Right lobe of liver (tissue), 6 donors: ENCODE results near the gene FHIT. TPM values are rescaled to one million over a fixed set of nuclear protein-coding genes. Genes with fewer than 3 reads are reported as not detected.

Source experiments
- ATAC-seq, 4 donors: fragments of 200-7000 bp; cut with Tn5 transposase; one replicate each; pipeline ENCODE4 v1.9.1; 2020; ENCODE audit warnings: mild to moderate bottlenecking in 4 of 4, moderate library complexity in 4 of 4
- DNase-seq, 3 donors: peaks; one replicate each; pipeline ENCODE4 v3.0.0-alpha.2; 2020
- H3K27ac ChIP-seq, 3 donors: fragments of 200-600 bp; one replicate each; pipeline ENCODE4 v1.8.0; 2022
- H3K27me3 ChIP-seq, 2 donors: fragments of 200-600 bp; one replicate each; pipeline ENCODE4 v1.8.0; 2022
- H3K36me3 ChIP-seq, 4 donors: fragments of 200-600 bp; sonication (generic) in 1 of 4; one replicate each; pipeline versions ENCODE4 v1.5.1 to v1.8.0; 2017 to 2022; ENCODE audit warnings: control low read depth in 1 of 4
- H3K4me1 ChIP-seq, 4 donors: fragments of 200-600 bp; sonication (generic) in 1 of 4; one replicate each; pipeline versions ENCODE4 v1.5.1 to v1.8.0; 2017 to 2022; ENCODE audit warnings: control low read depth in 1 of 4
- H3K4me3 ChIP-seq, 3 donors: fragments of 200-600 bp; one replicate each; pipeline ENCODE4 v1.8.0; 2022
- H3K9me3 ChIP-seq, 4 donors: fragments of 200-600 bp; sonication (generic) in 1 of 4; one replicate each; pipeline versions ENCODE4 v1.5.1 to v1.8.0; 2017 to 2022; ENCODE audit warnings: control low read depth in 1 of 4
- POLR2A ChIP-seq: fragments of 450-650 bp; IDR thresholded peaks from one replicate; pipeline ENCODE4 v1.6.1; 2017; ENCODE audit warnings: antibody characterized with exemption, mild to moderate bottlenecking
- WGBS: methylation state at CpG from one replicate; pipeline ENCODE4 v1.1.6; 2018; ENCODE audit warnings: low coverage, low lambda C conversion rate; ENCODE audit not compliant: insufficient coverage; ENCODE audit errors: missing lambda C conversion rate; 5-methylcytosine and 5-hydroxymethylcytosine counted together
- intact Hi-C, 2 donors: fragments of 100-400 bp; cut with DNase I; formaldehyde crosslinking; loops; one replicate each; pipeline versions ENCODE4 v1.11.2 to v1.14.1; 2022
- total RNA-seq, 6 experiments: library from RNA; depleted of rRNA in 2 of 6; stranded (reverse); fragments of >200 nt in 2 of 6; fragmentation: NEBNext Ultra II Directional in 3 of 6; extraction: Animal tissue kit (Norgen Biotek cat#: 25700) in 3 of 6; gene quantifications; one replicate each; pipeline versions ENCODE4 v1.1.0 to v1.2.4, GENCODE V29; 2016 to 2023
- TF ChIP-seq, protein P1 (sequence below), 4 donors: fragments of 200-600 bp in 3 of 4; fragments of 450-650 bp in 1 of 4; IDR thresholded peaks; one replicate each; pipeline versions ENCODE4 v1.5.1 to v1.8.0; 2016 to 2022; ENCODE audit warnings: antibody characterized with exemption in 4 of 4, mild to moderate bottlenecking in 2 of 4
- donor health status: DM: no; HTN: yes; CAD: no.
- donor health status: DM: no; HTN: no; CAD: no.
- donor health status: DM: no; HTN: no; CAD: no.
- donor health status: DM: no; HTN: yes; CAD: no.
- donor health status: DM: no; HTN: yes; CAD: no.

Gene FHIT
- total RNA-seq, 6 experiments from 2014 or later: 6.6 to 11.2 (median 8.0) TPM

DNA sequence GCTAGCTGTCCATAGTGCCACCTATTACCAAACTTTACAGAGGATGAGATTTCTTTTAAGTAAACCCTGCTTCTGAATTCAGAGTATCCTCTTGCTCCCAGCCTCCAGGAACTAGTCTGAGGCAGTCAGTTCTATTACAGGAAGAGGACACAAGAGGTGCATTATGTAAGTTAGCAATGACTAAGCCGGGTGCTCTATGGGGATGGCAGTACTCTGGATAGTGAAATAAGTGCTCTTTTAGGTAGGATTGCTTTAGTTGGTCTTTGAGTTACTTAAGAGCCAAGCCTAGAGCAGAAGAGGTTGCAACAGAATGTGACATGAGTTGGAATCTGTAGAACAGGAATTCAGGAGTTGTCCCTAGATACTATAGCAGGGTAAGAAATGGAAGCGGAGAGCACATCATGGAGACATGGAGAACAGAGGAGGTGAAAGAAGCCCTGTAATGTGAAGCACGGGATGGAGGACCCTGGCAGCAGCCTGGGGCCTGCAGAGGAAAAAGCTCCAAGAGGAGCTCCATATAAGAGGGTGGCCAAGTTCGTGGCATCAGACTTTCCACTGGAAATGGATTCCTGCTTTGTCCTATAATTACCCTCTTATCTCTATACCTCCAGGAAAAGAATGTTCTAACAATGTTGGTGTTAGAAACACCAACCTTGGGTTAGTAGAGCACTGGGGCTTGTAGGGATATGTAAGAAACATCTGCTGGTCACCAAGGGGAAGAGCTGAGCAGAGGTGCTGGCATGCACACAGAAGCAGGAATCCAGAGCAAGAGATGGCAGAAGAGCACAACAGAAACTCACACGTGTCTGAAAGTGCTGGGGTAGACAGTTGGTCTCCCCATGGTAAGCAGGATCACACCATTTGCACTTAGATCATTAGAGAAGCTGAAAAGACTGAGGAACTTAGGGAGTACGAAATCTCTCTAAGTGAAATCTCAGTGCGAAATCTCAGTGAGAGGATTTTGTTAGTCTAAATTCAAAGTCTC lies 851.1 kb downstream of the FHIT start:
- TF ChIP-seq, protein P1, sequence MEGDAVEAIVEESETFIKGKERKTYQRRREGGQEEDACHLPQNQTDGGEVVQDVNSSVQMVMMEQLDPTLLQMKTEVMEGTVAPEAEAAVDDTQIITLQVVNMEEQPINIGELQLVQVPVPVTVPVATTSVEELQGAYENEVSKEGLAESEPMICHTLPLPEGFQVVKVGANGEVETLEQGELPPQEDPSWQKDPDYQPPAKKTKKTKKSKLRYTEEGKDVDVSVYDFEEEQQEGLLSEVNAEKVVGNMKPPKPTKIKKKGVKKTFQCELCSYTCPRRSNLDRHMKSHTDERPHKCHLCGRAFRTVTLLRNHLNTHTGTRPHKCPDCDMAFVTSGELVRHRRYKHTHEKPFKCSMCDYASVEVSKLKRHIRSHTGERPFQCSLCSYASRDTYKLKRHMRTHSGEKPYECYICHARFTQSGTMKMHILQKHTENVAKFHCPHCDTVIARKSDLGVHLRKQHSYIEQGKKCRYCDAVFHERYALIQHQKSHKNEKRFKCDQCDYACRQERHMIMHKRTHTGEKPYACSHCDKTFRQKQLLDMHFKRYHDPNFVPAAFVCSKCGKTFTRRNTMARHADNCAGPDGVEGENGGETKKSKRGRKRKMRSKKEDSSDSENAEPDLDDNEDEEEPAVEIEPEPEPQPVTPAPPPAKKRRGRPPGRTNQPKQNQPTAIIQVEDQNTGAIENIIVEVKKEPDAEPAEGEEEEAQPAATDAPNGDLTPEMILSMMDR (IDR thresholded peaks at IDR 0.05): no peak
- no peak for TF ChIP-seq POLR2A
- intact Hi-C loops: no loop called here
- peak in 1 of 4 donors; percentile 62 for ATAC-seq
- Histone ChIP-seq H3K36me3 (no peaks in the 10 kb centered on the region), H3K4me3 (no peak overlapping the region), H3K27ac (no peak overlapping the region), H3K4me1 (no peaks in the 10 kb centered on the region), H3K27me3 (no peaks in the 10 kb centered on the region), H3K9me3 (no peaks in the 10 kb centered on the region)
- DNase-seq: no peak
- 84% methylated on average over 6 of the region's 7 CpGs for WGBS

GRCh38 chr3:60399292-60399691 lies 852.0 kb downstream of the FHIT start:
- intact Hi-C loops: no loop called here
- H3K4me1 ChIP-seq: no peaks in the 10 kb centered on the region
- TF ChIP-seq POLR2A: no peak
- TF ChIP-seq, protein P1 (IDR thresholded peaks at IDR 0.05): no peak
- H3K27ac ChIP-seq: no peak overlapping the region
- whole genome bisulfite sequencing: 88% methylated on average over 3 of the region's 3 CpGs
- no peaks in the 10 kb centered on the region for H3K27me3 ChIP-seq
- H3K9me3 ChIP-seq: no peaks in the 10 kb centered on the region
- H3K36me3 ChIP-seq: no peaks in the 10 kb centered on the region
- ATAC-seq (no peak), DNase-seq (no peak)
- no peak overlapping the region for H3K4me3 ChIP-seq

DNA sequence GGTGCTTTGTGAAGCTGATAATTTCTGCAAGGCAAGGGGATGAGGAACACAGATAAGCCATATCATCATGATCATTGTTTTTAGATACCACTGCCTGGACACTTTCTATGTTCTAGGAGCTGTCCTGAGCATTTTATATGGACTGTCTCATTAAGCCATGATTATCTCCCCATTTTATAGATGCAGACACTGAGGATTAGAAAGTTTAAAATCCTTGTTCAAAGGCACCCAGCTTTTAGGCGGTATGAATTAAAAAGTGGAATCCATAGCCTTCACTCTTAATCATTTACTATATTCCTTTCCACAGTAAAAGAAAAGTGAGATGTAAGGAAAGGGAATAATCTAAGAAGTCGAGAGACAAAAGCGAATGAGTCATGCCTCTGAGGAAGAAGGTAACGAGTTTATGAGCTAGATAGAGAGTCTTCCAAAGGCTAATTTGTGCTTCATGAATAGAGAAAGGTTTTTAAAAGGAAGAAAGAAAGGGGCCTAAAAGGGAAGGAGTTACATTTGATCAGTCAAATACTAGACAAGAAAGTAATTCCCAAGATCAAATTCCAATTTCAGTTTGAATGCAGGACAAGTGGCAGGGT lies 856.0 kb downstream of the FHIT start:
- H3K4me1 ChIP-seq: no peaks in the 10 kb centered on the region
- 93% methylated on average over 4 of the region's 4 CpGs for WGBS
- DNase-seq: no peak
- no peak overlapping the region for H3K27ac ChIP-seq
- intact Hi-C loops: no loop called here
- no peaks in the 10 kb centered on the region for H3K36me3 ChIP-seq
- H3K27me3 ChIP-seq: no peaks in the 10 kb centered on the region
- TF ChIP-seq, protein P1 (IDR thresholded peaks at IDR 0.05): no peak
- TF ChIP-seq POLR2A: no peak
- no peak for ATAC-seq
- no peak overlapping the region for H3K4me3 ChIP-seq
- no peaks in the 10 kb centered on the region for H3K9me3 ChIP-seq

DNA sequence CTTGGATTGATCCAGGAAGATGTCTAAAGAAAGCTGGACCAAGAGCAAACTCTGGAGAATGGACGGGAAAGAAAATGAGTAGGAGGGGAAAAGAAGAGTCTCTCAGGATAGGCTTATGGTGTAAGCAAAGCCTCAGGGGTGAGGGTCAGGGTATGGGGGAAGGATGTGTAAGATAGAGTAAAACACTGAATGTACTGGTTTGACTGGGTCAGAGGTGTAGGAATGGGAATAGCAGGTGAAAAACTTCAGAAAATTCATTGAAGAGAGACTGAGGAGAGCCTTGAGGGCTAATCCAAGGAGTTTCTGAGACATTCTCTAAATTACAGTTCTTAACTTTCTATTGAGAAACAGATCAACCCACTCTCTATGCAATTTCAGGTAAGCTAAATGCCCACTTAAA lies 857.3 kb downstream of the FHIT start:
- Histone ChIP-seq H3K4me3 (no peak overlapping the region), H3K9me3 (no peaks in the 10 kb centered on the region), H3K27ac (no peak overlapping the region), H3K27me3 (no peaks in the 10 kb centered on the region), H3K4me1 (no peaks in the 10 kb centered on the region), H3K36me3 (no peaks in the 10 kb centered on the region)
- WGBS: 85% methylated on average over 1 of the region's 1 CpG
- ATAC-seq (no peak), DNase-seq (no peak)
- TF ChIP-seq POLR2A: no peak
- TF ChIP-seq, protein P1 (IDR thresholded peaks at IDR 0.05): no peak
- intact Hi-C loops: no loop called here
